HG02981 (cell line): ENCODE measurements around the gene DGUOK.
"Not testable (repeated sequence)": the region's sequence is repeated elsewhere in the genome, so short reads cannot be mapped to it uniquely, and the experiment has no call there.

ENCODE experiments used
- ATAC-seq: cut with Tn5 transposase; IDR thresholded peaks from one replicate; pipeline ENCODE4 v1.9.1; 2021; ENCODE audit warnings: mild to moderate bottlenecking, moderate library complexity; ENCODE audit not compliant: unreplicated experiment

The DGUOK gene

DNA sequence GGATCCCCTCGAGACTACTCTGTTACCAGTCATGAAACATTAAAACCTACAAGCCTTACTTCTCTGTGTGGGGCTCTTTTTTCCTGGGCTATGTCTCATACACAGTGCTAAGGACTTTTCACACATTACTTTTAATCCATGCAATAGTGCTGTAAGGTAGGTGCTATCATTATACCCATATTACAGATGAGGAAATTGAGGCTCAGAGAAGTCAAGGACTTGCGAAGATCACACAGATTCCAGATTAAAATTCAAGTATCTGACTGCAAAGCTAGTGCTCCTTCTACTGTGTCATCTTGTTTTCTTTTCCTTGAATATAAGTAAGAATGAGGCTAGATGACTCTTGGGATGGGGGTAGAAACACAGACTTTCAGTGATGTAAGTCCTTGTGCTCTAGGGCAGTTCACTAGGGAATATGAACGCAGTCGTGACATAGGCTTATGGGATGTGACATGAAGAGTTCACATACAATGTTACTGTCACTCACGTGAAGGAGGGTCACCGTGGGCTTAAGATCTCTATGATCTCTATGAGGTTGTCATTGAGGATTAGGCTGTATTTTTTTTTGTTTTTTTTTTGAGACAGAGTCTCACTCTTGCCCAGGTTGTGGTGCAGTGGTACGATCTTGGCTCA is 7.0 kb upstream of the DGUOK start:
- no peak for ATAC-seq

DNA sequence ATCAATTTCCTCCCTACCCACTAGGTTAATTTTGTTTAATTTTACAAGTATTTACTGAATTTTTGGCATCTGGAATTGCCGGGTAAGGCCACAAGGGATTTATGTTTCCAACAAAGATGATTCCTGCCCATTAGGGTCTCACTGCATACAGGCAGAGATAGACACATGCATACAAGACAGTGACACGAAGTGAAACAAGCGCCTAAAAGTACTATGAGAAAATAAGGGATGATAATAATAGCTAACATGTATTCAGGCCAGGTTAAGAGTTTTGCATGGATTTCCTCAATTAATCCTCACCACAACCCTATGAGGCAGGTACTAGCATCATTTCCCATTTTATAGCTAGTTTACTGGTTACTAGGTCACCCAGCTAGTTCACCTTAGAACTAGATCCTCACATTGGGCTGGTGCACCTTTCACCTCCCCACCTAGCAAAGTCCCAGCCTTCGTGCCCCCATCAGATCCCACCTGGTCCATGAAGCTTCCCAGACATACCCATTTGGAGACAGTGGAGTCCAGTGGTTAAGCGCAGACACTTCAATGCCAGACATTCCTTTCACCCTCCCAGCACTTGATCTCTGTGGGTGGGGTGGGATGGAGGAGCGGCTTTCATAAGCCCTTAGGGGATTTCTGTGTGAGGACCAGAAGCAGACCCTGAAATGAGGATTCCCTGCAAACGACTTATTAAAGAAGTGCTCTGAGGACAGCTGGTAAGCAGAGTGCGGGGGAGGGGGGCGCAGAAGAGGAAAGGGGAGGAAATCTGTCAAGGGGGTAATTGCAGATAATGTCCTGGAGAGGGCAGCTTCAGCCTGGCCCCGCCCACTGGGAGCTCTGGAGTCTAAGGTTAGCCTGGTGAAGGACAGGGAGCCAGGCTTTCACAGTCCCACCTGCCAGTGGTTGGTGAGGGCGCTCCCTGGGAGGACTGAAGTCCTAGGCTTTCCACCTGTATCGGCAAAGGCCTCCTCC is 5.8 kb upstream of the DGUOK start:
- peak; percentile 45 for ATAC-seq

DNA sequence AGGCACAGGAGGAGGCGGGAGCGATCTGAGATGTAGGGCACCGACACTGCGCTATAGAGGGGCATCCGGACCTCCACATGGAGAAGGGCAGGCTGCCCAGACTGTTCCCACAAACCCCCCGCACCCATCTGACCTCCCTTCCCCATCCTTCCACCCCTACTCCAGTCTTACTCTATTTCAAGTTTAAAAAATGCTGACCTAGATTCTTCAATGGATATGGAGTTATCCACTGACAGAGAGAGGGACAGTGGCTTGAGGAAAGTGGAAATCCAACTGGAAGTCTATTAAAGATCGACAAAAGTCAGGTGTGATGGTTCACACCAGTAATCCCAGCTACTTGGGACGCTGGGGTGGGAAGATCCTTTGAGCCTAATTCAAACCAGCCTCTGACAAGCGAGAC is 5.1 kb upstream of the DGUOK start:
- ATAC-seq, result no peak

DNA sequence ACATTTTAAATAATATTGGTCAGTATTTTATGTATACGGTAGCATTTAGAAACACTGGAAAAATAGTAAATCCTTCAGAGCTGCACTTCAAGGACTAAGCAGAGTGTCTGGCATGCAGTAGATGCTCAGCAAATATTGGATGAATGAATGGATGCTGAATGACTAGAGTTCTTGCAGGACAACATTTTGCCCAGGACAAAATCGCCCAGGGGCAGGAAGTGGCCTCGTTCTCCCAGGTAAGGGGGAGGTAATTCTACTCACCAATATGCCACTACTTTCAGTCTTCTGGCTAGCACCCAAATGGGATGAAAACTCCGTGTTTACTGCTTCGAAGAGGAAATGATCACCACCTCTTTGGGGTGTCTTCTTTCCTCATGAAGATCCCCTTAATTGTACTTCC is 4.0 kb upstream of the DGUOK start:
- ATAC-seq, result no peak

DNA sequence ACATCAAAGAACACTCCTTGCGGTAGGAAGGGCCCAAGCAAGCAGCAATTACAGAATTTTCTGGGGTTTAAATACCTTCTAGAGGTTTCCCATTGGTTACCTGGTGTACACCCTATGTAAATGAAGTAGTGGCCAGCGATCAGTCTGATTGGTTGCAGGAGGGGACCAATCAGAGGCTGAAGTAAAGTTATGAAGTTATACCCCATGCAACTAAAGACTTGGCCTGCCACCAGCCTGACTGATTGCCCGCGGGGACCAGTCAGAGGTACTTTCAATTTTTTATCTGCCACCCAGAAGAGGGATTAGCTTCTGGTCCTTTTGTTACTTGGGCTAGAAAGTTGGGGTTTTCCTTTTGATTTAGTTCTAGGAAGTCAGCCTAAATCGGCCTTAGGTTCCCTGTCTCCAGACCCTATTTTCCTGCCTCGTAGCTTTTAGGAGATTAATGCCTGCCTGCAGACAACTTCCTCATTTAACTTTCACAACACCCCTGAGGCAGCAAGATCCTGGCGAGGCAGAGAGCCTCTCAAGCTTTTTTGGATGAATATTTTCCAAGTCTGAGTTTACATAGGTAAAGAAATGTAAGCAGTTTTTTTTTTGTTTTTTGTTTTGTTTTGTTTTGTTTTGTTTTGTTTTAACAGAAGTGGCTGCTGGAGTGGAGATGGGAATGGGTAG is 1.5 kb upstream of the DGUOK start:
- ATAC-seq, result no peak

DNA sequence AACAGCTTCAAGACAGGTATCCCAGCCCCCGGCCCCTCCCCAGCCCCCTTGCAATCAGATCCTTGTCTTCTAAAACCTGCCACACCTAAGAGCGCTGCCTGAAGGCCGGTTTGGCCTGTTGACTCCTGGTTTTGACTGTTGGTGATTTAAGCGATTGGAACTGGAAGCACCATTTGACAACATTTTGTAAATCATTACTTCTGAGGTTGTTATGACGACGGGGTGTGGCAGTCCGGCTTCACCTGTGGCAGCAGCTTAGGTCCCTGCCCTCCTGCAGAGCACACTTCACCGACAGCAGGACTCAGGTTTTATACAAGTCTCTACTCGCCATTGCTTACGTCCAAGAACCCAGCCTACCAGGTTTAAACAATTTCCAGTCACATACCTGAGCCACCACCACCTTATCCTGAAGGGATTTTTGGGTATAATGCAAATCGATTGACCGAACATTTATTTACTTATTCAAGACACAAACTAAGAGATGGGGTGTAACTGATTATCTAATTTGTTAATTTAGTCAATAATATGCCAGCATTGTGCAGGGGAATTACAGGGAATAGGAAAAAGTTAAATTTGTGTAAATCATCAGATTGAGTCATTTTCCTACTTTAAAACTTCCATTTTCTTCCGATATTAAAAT is 707 bp upstream of the DGUOK start:
- ATAC-seq, result no peak

DNA sequence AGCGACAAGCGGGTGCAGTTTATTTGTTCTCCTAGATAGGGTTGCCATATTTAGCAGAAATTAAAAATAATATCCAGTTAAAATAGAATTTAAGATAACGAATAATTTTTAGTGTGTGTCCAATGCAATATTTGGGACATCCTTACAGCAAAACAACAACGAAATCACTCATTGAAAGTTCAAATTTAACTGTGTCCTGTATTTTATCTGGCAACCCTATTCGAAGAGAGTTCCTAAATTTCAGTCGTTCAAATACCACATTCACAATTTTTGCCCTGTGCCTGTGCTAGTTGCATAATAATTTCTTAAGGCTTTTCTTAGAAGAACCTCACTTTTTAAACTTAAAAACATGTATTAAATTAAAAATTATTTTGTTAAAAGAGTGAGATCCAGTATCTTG is 664 bp downstream of the DGUOK start:
- ATAC-seq, result no peak

DNA sequence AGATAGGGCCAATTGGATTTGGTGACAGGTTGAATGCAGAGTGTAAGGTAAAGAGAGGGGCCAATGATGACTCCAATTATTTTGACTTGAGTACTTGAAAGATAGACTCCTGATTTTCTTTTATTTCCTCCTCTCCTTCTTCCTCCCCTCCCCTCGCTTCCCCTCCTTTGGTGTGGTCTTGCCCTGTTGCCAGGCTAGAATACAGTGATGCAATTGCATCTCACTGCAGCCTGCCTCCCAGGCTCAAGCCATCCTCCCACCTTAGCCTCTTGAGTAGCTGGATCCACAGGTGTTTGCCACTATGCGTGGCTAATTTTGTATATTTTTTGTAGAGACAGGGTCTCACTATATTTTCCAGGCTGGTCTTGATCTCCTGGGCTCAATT is 2.3 kb downstream of the DGUOK start:
- ATAC-seq, result no peak

DNA sequence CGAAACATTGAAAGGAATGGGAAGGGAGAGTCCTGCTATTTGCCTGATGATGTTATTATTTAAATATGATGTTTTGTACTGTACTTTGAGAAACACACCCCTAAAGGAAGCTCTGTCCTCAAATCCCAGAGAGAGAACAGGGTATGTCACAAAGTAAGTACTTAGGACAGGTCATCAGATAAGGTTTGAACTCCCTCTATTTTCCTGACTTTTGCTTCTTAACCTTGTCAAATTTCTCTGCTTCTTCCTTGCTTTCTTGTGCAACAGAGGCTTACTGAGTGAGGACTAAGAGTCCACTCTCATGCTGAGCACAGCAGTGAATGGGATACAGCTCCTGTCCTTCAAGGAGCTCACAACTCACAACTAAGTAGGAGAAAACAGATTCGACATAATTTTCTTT is 3.7 kb downstream of the DGUOK start:
- no peak for ATAC-seq

DNA sequence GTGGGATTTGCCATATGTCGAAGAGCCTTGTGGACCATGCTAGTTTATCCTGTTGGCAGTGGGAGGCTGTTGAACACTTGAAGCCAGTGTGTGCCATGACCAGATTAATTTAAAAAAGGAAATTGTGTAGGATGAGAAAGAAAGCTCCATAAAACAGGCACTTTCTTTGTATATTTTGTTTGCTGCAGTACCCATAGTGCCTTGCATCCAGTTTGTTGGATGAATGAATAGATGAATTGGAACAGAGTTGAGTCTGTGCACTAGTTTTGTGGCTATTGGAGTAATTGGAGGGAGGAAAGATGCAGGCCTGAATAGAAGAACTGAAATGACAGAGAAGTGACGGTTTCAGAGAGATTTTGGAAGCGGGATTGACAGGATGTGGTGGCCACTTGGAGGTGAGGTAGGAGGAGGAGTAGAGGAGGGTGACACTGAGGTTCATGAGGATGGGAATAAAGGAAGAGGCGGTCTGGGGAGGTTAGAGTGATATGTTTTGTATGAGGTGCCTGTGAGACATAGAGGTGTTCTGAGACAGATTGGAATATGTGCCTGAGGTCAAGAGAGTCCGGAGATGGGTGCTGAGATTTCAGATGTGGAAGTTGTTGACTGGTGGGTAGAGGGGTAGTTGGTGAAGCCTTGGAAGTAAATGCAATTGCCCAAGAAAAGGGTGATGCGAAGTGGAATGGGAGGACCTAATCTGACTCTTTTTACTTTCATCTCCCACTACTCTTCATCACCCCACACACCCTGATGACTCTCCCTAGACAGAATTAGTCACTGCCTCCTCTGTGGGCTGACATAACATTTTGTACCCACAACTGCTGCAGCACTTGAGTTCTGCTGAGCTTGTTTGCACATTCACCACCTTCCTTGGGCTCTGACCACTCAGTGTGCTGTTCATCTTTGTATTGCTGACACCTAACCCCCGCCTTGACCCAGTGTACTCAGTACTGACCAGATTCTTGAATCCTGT is 5.1 kb downstream of the DGUOK start:
- no peak for ATAC-seq

DNA sequence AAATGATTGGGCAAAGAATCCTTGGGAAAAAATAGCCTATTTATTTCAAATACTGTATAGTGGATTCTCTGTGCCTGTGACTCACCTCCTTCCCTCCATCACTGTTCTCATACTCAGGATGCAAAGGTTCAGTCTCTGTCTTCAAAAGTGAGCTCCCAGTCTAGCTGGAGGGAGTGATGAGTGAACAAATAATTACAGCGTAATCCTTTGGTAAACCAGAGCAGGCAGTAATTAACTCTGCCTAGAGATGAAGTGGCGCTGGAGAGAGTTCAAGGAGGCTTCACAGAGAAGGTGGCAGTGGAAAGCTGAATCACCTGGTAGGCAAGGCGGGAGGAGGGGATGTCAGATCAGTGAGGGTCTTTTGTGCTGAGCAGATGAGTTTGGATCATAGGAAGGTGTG is 6.5 kb downstream of the DGUOK start:
- no peak for ATAC-seq

DNA sequence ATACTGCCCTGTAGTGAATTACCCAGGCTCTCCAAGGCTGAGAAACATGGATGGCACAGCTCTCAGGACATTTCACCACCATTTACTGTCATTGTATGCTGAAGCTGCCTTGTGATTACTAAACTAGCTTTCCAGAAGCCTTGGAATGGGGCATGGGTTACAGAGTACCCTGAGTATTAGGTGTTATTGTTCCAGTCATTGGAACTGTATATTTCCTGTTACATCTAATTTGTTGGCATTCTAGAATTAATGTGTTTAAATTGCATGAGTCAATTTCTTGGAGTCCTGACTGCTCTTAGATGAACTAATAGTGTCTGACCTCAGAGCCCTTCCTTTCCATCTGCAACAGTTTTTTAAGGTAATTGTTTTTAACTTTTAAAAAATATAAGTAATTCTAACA is 9.0 kb downstream of the DGUOK start:
- ATAC-seq, result no peak

DNA sequence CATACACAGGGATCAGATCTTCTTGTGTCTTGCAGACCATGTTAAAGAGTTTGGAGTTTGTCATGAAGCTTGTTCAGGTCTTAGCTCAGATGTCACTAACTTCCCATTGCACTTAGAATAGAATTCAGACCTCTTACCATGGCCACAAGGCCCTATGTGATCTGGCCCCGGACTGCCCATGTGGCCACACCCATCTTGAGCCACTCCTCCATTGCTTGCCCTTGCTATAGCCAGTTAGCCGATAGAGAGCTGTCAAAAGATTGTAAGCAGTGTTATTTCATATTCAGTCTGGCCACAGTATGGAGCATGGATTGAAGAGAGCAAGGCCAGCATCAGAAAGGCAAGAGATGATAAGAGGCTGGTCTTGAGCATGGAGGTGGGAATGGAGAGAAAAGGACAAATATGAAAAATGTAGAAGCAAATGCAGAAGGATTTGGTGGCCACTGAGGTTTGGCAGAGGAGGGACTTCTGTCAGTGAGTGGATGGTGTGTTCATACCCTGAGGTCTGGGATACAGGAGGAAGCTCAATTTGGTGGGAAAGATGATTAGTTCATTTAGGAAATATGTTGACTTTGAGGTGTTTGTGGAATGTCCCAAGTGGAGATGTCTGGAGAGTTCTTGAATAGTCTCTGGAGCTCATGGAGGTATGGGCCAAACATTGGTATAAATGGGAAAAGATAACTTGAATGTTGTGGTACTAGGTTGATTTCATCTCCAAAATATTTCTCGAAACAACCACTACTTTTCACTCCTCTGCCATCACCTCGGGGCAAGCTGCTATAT is 10.6 kb downstream of the DGUOK start:
- ATAC-seq, result no peak

DNA sequence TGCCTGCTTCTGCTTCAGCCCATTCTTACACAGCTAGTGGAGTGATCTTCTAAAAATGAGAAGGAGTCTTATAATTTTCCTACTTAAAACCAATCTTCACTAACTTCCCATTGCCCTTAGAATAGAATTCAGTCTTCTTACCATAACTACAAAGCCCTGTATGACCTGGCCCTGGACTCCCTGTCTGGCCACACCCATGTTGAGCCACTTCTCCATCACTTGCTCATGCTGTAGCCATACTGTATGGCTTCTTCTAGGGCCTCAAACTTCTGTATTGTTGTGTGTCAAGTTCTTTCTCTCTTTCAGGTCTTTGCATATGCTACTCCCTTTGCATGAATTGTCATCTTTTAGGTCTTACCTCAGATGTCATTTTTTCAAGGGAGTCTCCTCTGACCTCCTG is 11.2 kb downstream of the DGUOK start:
- no peak for ATAC-seq

DNA sequence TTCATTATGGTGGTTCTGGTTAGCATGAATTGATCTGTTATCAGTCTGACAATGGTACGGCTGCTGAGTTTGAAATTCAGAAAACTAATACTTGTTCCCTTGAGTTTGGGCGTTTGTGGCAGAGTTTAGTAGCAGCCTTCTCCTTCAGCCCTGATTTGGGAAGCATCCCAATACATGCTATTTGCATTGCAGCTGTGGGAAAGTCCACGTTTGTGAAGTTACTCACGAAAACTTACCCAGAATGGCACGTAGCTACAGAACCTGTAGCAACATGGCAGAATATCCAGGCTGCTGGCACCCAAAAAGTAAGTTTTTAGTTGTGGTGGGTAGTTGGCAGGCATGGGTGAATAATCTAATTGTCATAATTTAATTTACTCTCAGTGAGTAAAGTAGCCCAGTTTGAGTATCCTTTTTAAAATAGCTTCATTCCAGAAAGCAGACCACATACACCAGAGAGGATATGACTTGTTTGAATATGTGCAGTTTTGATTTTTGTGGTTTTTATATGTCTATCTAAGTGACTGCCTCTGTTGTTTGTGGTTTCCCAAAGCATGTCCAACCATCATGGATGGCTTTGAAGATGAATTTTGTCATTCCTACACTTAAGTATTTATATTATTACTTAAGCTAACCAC is 12.2 kb downstream of the DGUOK start:
- ATAC-seq, result no peak

DNA sequence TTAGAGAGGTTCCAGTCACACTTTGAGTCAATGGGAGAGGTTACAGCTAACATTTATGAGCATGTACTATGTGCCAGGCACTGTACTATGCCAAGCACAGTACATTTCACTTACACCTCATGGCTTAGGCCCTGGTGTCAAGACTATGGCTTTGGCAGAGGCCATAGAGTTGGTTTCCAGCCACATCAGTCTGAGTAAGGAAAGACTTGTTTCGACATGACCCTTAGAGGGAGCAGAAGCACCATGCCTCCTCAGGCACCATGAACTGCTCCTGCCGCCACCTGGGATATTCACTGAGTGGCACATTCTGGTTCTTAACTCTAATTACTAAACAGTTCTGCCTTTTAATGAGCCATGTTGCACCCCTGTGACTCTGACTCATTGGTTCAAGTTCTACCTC is 12.7 kb downstream of the DGUOK start:
- ATAC-seq, result no peak

DNA sequence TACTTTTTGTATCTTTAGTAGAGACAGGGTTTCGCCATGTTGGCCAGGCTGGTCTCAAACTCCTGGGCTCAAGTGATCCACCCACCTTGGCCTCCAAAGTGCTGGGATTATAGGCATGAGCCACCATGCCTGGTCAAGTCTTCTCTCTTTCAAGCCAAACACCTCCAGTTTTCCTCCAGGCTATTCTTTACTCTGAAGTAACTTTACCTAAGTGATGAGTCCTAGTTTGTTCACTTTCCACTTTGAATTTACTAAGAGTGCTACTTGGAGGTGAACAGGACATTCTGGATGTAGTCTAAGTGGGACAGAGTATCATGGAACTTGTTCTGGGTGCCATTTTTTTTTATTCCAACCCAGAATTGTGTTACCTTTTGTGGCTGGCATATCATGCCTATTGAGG is 13.4 kb downstream of the DGUOK start:
- ATAC-seq, result not testable (repeated sequence)

DNA sequence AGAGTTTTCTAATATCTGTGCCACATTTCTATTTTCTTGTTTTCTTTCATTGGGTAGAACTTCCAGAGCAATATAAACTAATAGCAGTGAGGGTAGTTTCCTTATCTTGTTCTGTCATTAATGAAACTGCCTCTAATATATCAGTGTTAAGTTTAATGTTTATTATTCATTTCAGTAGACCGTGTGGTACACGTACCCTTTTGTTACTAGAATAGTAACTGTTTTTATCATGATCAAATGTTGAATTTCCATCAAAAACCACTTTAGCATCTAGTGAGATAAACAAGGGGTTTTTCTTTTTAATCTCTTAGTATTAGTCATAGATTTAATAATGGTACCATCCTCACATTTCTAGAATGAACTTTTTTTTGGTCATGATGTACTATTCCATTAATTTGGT is 16.0 kb downstream of the DGUOK start:
- no peak for ATAC-seq

DNA sequence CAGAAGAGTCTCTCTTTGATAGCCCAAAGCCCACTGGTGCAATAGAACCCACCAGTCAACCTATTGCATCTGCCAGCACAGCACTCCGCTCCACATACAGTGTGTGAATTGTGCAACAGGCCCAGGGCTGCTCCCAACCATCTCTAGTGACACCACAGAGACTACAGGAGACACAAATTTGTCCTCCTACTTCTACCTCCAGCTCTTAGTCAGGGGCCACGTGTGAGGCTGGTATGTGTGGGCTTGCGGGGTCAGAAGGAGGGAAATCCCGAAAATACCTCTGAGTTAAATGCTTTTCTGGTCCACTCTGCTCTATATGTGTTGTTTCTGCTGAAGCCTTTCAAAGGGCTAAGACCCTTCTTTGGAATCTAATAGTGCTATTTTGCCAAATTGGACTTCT is 18.0 kb downstream of the DGUOK start:
- no peak for ATAC-seq
